Right kidney (tissue), 1 donor: Measurements from ENCODE around the gene LTF.
A peak's percentile ranks its signal among the peaks of the same experiment; 100 is the strongest.
"Not testable (repeated sequence)": the region's sequence is repeated elsewhere in the genome, so short reads cannot be mapped to it uniquely, and the experiment has no call there.

Experiments
- DNase-seq: peaks from one replicate; pipeline ENCODE4 v3.0.0-alpha.2; 2016

Gene LTF

GRCh38 chr3:46414739-46415138 is 50.0 kb downstream of the LTF start:
- DNase-seq = no peak

DNA sequence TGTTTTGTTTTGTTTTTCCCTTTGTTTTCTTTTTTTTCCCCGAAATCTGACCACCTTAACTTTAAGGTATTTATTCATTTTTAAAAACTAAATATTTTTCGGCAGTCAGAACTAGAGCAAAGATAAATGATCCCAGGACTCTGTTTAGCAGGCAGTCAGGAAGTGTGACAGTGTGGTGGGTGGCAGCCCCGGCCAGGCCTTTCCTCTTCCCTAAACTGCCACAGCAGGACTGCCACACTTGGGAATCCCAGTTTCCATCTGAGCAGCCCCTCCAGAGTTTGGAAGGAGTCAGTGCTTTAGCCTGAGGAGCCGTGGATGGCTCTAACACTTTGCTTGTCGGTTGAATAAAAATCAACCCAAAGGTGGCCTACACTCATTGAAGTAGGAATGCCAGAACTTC is 50.8 kb downstream of the LTF start:
- DNase-seq = no peak

DNA sequence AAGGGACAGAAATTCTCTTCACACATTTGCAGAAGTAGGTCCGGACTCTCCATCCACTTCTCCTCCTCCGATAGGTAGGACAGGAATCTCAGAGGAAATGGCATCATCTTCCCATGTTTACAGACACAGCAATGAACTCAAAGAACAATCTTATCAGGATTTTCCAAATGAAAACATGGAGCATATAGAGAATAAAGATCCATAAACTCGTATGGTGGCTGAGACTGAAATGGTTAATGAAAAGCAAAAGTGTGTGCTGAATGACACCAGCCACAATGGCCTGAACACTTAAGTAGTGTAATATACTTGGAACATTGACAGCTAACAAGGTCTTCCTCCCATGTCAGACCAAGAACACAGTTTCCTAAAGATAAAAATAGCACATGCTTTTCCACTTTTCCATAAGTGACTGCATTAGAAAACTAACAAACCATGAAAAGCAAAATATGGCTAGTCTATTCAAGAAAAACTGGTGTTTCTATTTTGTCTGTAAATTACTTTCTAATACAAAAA is 51.9 kb downstream of the LTF start:
- DNase-seq = no peak

GRCh38 chr3:46411271-46411670 is 53.4 kb downstream of the LTF start:
- DNase-seq = no peak

- no peak for DNase-seq
These were observed 54.0 kb downstream of the LTF start for GRCh38 chr3:46410669-46411068.

- DNase-seq = no peak
These were observed 54.8 kb downstream of the LTF start for GRCh38 chr3:46409739-46410489.

GRCh38 chr3:46408853-46409252 is 55.9 kb downstream of the LTF start:
- DNase-seq = no peak

GRCh38 chr3:46407970-46408369 is 56.7 kb downstream of the LTF start:
- DNase-seq = no peak

- peak; percentile 30 for DNase-seq
These were observed 57.7 kb downstream of the LTF start, which contains the start of the genes CCR5AS and CCRL2 for GRCh38 chr3:46406788-46407611. Gene CCR5AS (minus strand): TSS chr3:46407066. Gene CCRL2 (plus strand): TSS chr3:46407259. CDS start chr3:46408080, 821 bp downstream.

- no peak for DNase-seq
These were observed 58.3 kb downstream of the LTF start for GRCh38 chr3:46406443-46406787.

DNA sequence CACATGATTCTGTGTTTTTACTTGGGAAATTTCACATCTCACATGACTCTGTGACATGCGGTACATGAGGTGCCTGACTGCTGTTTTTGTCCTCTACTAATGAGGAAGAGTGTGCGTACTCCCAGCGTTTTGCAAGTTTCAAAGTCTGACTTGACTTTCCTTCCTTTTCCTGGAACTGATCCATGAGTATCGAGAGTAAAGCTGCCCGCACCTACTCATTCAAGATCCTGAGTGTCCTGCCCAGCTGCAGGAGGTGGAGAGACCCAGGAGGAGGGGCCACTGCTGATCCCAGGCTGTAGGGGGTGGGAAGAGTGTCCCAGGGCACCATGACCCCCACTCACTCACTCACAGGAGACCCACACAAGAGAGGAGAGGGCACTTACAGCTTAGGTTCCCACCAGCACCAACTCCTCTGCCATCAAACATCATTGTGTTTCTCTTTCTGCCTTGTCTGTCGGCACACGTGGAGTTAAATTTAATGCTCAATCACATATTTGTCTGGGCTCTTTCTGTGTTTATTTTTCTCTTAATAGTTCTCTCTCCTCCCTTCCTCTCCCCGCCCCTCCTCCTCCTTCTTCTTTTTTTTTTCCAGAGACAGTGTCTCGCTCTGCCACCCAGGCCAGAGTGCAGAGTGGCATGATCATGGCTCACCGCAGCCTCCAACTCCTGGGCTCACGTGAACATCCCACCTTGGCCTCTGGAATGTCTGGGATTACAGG is 59.2 kb downstream of the LTF start:
- peak; percentile 39 for DNase-seq

DNA sequence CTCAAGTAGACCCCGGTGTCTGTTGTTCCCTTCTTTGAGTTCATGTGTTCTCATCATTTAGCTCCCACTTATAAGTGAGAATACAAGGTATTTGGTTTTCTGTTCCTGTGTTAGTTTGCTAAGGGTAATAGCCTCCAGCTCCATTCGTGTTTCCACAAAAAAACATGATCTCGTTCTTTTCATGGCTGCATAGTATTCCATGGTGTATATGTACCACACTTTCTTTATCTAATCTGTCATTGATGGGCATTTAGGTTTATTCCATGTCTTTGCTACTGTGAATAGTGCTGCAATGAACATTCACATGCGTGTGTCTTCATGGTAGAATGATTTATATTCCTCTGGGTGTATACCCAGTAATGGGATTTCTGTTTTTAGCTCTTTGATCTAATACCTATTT is 61.8 kb downstream of the LTF start:
- DNase-seq = not testable (repeated sequence)

GRCh38 chr3:46401579-46401978 is 63.1 kb downstream of the LTF start:
- no peak for DNase-seq

DNA sequence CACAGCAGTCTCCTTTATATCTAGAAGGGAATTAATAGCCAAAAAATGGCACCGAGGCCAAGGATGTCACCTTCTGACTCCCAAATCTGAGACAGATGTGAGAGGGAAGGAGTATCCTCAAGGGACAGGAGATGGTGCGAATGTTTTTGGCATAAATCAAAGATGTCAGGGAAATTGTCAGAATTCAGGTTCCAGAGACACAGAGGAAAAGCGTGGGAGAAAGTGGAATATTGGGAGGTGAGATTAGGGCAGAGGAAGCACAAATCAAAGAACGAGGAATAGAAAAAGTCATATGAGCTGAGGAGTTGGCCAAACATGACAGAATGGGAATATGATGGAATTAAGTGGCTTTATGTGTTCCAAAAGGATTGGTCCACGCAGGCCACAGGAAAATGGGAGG is 63.9 kb downstream of the LTF start:
- DNase-seq = no peak

- no peak for DNase-seq
These were observed 64.5 kb downstream of the LTF start for GRCh38 chr3:46400000-46400734.

DNA sequence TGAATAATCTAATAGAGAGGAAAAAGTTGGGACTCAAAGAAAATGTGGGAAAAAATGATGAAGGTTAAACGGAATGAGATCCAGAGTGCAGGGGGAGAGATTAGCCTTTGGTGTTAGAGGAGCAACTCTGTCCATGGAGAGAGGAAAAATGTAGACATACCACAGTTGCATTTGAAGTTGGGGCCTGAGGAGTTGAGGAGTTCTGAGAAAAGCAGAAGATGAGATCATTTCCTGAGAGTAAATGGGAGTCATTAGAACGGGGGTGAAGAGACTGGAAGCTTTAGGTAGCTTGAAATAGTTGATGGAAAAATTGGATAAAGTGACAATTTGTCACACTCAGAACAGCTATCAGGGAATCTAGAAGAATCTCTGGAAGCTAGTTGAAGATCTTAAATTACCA is 65.1 kb downstream of the LTF start:
- DNase-seq = no peak

GRCh38 chr3:46399098-46399497 is 65.6 kb downstream of the LTF start:
- DNase-seq = no peak

DNA sequence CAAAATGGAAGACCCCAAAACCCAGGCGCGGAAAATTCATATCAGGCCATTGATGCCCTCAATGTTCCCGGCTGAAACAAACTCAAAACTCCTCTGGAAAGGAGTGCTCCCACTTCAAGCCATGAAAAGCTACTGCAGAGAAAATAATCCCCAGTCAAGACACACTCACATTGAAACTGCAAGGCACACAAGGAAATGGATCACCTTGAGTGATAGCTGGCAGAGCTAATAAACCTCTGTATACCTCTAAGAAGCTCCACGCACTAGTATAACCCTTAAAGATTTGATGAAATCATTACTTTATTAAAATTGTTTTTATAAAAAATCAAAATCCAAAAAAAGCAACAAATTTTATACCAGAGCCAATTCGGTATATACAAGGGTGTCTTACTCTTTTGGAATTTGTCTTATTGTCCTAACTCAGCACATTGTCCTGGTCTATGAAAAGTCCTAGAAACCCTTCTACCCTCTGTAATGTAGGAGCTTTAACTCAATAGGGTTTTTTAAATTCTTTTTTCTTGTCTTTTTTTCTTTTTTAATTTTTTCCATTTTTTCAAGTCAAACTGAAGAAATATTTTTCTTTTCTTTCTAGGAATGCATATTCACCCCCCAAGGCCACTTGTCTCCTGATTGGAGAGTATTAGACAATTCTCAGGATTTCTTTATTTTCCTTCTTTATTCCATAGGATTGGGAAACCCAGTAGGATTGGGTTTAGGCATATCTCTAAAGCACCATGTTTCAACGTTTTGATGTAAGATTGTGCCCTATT is 66.3 kb downstream of the LTF start:
- no peak for DNase-seq

DNA sequence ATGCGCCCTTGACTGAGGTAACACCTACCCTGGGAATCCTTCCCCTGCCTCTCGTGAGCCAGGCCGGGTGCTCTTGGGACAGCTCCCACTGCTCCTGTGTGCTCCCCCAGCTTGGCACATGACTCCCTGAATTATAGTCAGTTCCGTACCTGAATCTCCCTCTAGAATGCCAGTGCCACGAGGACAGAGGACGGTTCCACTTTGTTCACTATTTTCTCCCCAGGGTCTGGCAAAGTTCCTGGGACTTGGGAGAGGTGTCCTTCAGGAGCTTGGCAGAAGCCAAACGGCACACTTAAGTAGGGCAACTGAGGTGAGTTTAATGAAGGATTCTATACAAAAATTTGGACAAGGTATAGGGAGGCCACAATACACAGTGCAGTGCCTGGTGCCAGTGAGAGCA is 67.6 kb downstream of the LTF start:
- DNase-seq = no peak

- no peak for DNase-seq
These were observed 68.8 kb downstream of the LTF start for GRCh38 chr3:46395766-46396530.
